ENCODE data around the gene PTPRG.
A peak's percentile ranks its signal among the peaks of the same experiment; 100 is the strongest.

PTPRG gene

DNA sequence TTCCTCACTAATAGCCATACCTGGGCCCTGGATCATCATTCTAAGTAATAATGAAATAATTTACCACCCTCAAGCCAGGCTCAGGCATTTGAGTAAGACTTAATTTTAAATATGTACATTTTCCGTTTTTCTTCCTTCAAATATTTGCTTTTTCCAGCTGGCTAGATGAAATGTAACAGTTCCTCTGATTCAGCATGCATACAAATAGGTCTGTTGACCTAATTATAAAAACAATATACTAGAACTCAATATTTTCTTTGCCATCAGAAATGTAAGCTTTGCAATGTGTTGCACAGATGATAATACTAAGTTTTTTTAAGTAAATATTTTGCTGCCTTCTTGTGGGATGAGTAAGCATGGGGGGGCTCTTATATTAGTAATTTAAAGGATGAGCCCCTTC lies 720.4 kb downstream of the PTPRG start:
- no peak for DNase-seq (ENCODE audit: low spot score)

DNA sequence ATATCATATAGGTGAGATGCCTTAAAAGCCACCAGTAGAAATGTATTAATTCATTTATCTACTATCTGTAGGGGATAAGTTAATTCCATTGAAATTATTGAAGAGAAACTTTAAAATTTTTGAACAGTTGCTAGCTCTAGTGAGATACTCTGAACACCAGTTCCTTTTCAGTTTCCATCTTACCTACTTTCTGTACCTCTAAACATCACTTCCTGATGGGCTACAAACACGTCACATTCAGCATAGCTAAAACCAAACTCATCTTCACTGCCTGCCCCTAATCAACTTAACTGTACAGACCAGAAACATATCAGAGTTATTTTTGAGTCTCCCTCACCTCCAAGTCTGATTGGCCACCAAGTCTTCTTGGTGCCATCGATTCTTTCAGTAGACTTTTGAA lies 723.1 kb downstream of the PTPRG start:
- DNase-seq (ENCODE audit: low spot score): no peak

DNA sequence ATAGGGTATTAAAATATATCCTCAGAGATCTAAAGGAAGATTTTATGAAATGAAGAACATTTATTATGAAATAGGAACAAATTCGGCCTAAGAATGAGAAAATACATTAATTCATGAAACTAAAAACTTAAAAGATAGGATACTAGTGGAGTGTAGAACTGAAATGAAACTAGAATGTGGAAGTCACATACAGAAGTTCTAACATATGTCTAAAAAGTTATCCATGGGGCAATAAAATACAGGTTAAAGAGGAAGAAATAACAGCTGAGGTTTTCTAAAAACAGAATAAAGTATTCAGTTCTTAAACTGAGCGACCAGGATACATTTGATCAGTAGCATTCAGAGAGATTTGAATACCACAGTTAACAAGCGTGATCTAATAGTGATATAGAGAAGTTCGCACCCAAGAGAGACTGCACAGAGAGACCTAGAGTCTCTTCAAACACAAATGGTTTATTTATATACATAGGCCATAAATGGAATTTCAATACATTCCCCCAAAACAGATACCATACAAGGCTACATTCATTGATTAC lies 726.1 kb downstream of the PTPRG start:
- DNase-seq (ENCODE audit: low spot score): no peak

DNA sequence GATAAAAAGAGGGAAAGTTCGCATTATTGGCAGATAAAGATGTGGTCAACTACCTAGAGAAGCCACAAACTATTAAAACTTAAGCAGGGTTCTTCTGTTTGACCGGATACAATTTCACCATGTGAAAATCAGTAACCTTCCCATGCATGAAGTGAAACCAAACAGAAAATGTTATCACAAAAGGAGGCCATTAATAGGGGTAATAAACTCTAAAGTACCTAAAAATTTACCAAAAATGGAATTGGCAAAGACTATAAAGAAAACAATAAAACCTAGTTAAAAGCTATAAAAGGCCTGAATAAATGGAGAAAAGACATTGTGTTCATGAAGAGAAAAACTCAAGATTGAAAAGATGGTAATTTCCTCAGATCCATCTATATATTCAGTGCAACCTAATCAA lies 728.6 kb downstream of the PTPRG start:
- DNase-seq (ENCODE audit: low spot score): no peak

GRCh38 chr3:62293051-62293780 lies 731.8 kb downstream of the PTPRG start:
- no peak for DNase-seq (ENCODE audit: low spot score)

GRCh38 chr3:62295571-62295970 lies 734.2 kb downstream of the PTPRG start:
- no peak for DNase-seq (ENCODE audit: low spot score)

DNA sequence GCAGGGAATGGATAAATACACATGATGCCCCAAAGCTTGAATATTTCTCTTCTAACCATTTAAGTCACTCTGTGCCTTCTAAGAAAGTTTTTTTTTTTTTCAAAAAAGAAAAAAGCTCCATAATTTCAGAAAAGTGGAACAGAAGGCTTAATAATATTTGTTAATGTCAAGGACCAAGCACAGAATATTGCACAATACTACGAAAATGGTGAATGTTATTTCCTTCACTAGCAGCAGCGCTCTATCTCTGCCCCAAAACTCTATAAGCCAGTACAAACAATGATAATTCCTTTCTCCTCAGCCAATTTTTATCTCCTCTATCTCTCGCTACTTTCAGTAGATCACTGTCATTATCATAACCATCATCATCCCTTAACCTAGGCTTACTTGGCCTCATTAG lies 739.2 kb downstream of the PTPRG start:
- DNase-seq (ENCODE audit: low spot score): no peak

GRCh38 chr3:62312201-62312600 lies 750.8 kb downstream of the PTPRG start:
- no peak for DNase-seq (ENCODE audit: low spot score)

GRCh38 chr3:62316525-62316924 lies 755.2 kb downstream of the PTPRG start:
- DNase-seq (ENCODE audit: low spot score): no peak

DNA sequence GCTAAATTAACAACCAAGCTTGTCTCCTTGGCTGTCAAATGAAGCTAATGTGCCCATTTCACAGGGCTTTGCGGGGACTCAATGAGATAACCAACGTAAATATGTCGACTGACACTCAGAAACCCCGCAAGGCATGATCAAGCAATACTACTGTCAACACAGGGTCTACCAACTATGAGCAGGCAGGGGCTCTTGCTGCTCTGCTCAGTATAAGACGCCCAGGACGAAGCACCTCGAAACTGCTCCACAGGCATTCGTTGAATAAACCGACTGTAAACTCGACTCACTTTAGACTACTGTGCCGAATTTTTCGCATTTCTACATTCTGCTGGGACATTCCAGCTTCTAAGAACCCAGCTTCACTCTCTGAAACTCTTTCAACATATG lies 757.0 kb downstream of the PTPRG start:
- no peak for DNase-seq (ENCODE audit: low spot score)

DNA sequence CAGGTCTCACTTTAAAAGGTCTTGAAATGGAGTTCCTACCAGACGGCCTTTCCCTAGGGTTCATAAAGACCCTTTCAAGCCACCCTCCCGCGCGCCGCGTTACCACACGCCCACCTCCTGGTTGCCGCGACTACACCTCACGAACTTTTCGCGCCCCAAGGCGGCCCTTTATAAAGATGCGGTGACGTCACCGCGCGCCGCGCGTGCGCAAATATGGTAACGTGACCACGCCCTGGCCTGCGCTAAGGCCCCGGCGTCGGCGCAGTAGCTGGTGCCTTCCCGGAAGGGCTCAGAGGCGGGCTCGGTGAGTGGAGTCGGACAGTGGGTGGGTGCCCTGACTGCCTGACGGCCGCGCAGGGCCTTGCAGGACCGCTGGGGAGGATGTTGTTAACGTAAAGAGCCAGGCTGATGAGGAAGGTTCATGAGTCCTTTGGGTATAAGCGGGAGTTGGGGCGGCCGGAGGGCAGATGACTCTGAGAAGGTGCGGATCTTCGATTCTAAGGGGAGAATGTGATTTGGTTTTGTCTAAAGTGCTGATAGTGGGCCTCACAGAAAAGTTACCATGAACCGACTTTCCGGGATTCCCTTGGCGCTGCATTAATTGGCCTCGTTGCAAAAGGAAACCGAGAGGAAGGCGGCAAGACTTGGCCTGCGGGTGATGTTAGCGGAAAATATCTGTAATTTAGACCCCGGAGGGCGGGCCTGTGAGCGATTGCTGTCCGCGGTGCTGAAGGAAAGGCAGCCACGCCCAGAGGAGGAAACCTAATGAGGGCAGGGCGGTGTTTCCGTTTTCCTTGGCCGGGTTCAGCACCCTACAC lies 757.6 kb downstream of the PTPRG start:
- peak; percentile 2 for DNase-seq (ENCODE audit: low spot score)

GRCh38 chr3:62319570-62320243 lies 758.3 kb downstream of the PTPRG start:
- no peak for DNase-seq (ENCODE audit: low spot score)

DNA sequence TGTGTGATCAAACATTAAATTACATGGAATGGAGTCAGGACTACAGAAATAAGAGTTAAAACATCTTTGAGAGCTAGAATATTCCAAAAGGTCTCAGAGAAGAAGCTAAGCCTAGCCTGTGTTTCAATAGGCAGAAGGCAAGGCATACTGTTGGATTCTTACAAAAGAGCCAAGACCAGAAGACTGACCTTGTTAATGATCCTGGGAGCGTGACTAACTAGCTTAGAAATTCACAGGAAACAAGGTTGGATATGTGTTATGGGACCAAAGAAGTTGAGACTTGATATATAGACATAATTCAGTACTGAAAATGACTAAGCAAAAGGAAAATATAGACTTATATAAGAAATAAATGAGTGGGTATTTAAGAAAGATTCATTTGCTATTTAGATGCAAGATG lies 761.9 kb downstream of the PTPRG start:
- no peak for DNase-seq (ENCODE audit: low spot score)

- DNase-seq (ENCODE audit: low spot score): no peak
Measured at GRCh38 chr3:62325896-62326295, 764.5 kb downstream of the PTPRG start.

GRCh38 chr3:62329971-62330370 lies 768.6 kb downstream of the PTPRG start:
- no peak for DNase-seq (ENCODE audit: low spot score)

GRCh38 chr3:62332017-62332416 lies 770.6 kb downstream of the PTPRG start:
- no peak for DNase-seq (ENCODE audit: low spot score)

DNA sequence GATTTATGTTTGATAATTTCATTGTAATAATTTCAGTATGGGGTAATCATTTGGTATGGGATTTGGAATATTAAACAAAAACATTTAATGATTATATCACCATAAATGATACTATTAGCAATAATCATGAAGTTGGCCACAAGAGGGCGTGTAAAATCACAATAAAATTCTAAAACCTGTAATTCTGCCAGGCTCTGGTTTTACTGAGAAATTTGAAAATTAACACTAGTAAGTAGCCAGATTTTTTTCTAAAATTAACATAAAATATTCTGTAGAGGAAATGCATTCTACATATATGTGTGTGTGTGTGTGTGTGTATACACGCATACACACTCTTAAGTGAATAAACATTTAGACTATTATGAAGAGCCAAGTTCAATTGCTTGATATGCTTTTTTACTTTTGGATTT lies 771.5 kb downstream of the PTPRG start:
- no peak for DNase-seq (ENCODE audit: low spot score)

GRCh38 chr3:62335196-62335595 lies 773.8 kb downstream of the PTPRG start:
- DNase-seq (ENCODE audit: low spot score): no peak

DNA sequence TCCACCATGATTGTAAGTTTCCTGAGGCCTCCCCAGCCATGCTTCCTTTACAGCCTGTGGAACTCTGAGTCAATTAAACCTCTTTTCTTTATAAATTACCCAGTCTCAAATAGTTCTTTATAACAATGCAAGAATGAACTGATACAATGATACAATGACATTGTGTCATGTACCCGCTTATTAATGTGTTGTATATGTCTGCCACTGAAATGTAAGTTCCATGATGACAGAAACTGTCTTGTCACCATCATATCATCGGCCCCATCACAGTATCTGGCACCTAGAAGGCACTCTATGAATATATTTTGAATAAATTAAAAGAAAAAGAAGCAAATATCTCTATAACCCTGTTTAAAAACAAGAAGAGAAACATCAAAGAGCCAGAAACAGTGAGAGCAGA lies 782.4 kb downstream of the PTPRG start:
- no peak for DNase-seq (ENCODE audit: low spot score)
